ENCODE data around the gene FLNA. TPM values are rescaled to one million over a fixed set of nuclear protein-coding genes. Genes with fewer than 3 reads are reported as not detected.

FLNA gene
- total and polyA plus RNA-seq, 2 experiments from 2014 or later: 396 to 468 TPM

DNA sequence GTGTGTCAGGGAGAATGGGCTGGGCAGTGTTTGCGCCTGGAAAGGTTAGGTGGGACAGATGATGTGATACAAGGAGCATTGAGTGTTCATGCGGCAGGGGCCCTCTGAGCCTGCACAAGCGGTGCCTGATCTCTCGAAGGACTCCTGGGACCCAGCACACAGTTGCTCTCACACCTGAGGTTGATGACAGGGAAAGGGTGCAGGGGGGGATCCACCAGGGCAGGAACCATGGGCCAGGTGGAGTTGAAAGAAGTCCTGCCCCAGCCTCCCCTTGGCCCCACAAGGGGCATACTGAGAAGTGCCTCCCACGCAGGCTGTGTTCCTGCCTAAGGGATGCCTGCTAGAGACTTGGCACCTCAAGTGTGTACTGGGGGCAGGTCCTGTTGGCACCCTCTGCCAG is 45.8 kb downstream of the FLNA start:
- DNase-seq (ENCODE audit: low spot score): no peak
- no peak overlapping the region for H3K4me3 ChIP-seq
- no peaks in the 10 kb centered on the region for H4K20me1 ChIP-seq (ENCODE audit: insufficient read depth, poor library complexity, severe bottlenecking)
- no peak overlapping the region for H3K27ac ChIP-seq
- H3K79me2 ChIP-seq: no peaks in the 10 kb centered on the region
- TF ChIP-seq EZH2 (IDR thresholded peaks at IDR 0.05; ENCODE audit: borderline replicate concordance): no peak
- TF ChIP-seq EZH2phosphoT487 (IDR thresholded peaks at IDR 0.05; ENCODE audit: low read depth, severe bottlenecking, unreplicated experiment): no peak
- TF ChIP-seq, protein P1, sequence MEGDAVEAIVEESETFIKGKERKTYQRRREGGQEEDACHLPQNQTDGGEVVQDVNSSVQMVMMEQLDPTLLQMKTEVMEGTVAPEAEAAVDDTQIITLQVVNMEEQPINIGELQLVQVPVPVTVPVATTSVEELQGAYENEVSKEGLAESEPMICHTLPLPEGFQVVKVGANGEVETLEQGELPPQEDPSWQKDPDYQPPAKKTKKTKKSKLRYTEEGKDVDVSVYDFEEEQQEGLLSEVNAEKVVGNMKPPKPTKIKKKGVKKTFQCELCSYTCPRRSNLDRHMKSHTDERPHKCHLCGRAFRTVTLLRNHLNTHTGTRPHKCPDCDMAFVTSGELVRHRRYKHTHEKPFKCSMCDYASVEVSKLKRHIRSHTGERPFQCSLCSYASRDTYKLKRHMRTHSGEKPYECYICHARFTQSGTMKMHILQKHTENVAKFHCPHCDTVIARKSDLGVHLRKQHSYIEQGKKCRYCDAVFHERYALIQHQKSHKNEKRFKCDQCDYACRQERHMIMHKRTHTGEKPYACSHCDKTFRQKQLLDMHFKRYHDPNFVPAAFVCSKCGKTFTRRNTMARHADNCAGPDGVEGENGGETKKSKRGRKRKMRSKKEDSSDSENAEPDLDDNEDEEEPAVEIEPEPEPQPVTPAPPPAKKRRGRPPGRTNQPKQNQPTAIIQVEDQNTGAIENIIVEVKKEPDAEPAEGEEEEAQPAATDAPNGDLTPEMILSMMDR (IDR thresholded peaks at IDR 0.05; ENCODE audit: poor library complexity): no peak
- no peaks in the 10 kb centered on the region for H3K27me3 ChIP-seq
- no peak overlapping the region for H2AFZ ChIP-seq
- no peaks in the 10 kb centered on the region for H3K9me2 ChIP-seq (replicated peaks; ENCODE audit: insufficient read depth)
- no peaks in the 10 kb centered on the region for H3K4me1 ChIP-seq (ENCODE audit: insufficient read depth)
- H3K36me3 ChIP-seq (replicated peaks; ENCODE audit: insufficient read depth, low read depth): no peaks in the 10 kb centered on the region
- 88% methylated on average over 5 of the region's 5 CpGs for WGBS (ENCODE audit: low lambda C conversion rate, missing lambda C conversion rate)
- no peaks in the 10 kb centered on the region for H3K9me3 ChIP-seq (ENCODE audit: low read depth)
- no peak overlapping the region for H3K4me2 ChIP-seq

DNA sequence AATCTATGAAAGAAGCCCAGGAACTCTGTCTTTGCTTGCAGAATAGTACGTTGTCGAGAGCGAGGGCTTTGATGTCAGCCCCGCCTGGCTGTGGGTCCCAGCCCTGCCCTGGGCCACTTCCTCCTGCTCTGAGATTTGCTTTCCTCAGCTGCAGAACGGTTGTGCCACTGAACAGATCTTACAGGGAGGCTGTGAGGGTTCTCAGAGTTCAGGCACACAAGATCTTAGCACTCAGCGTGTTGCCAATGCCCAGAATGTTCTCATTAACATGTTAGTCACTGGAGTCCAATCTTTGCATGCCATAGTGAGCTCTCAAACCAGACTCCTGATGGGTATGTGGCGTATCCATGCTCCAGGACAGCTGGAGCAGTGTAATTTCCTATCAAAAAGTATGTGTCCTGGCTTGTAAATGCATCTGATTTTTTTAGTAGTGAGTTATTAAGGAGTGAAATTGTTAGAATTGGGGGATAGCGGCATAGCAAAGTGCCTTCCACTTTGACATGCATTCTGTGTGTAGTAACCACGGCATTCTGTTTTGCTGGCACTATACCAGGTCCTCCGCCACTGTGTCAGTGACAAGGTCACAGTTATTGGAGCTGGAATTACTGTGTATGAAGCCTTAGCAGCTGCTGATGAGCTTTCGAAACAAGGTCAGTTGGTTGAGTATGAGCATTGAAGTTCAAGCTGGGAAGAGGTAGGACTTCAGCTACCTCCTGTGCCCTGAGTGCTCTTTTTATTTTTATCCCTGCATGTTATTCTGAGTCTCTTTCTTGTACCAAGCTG is 47.2 kb downstream of the FLNA start:
- DNase-seq (ENCODE audit: low spot score): no peak
- H3K4me1 ChIP-seq (ENCODE audit: insufficient read depth): no peaks in the 10 kb centered on the region
- no peaks in the 10 kb centered on the region for H3K9me2 ChIP-seq (replicated peaks; ENCODE audit: insufficient read depth)
- H3K27ac ChIP-seq: no peak overlapping the region
- no peak overlapping the region for H2AFZ ChIP-seq
- no peaks in the 10 kb centered on the region for H3K27me3 ChIP-seq
- TF ChIP-seq, protein P1 (IDR thresholded peaks at IDR 0.05; ENCODE audit: poor library complexity): no peak
- no peak for TF ChIP-seq EZH2 (IDR thresholded peaks at IDR 0.05; ENCODE audit: borderline replicate concordance)
- TF ChIP-seq EZH2phosphoT487 (IDR thresholded peaks at IDR 0.05; ENCODE audit: low read depth, severe bottlenecking, unreplicated experiment): no peak
- H3K9me3 ChIP-seq (ENCODE audit: low read depth): no peaks in the 10 kb centered on the region
- WGBS (ENCODE audit: low lambda C conversion rate, missing lambda C conversion rate): 70% methylated on average over 11 of the region's 11 CpGs
- no peaks in the 10 kb centered on the region for H3K79me2 ChIP-seq
- no peaks in the 10 kb centered on the region for H4K20me1 ChIP-seq (ENCODE audit: insufficient read depth, poor library complexity, severe bottlenecking)
- no peak overlapping the region for H3K4me3 ChIP-seq
- H3K4me2 ChIP-seq: no peak overlapping the region
- H3K36me3 ChIP-seq (replicated peaks; ENCODE audit: insufficient read depth, low read depth): no peaks in the 10 kb centered on the region

DNA sequence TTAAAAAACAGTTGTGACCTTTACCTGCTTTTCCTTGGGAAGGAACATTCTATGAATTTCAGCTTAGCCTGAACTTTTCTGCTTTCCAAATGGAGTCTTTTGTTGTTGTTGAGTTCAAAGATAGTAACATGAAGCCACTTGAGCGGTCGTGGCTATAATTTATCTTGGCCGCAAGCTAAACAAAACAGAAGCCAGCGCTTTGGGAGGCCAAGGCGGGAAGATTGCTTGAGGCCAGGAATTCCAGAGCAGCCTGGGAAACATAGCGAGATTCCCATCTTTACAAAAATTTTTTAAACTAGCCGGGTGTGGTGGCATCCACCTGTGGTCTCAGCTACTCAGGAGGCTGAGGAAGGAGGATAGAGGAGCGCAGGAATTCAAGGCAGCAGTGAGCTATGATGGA is 48.9 kb downstream of the FLNA start:
- H3K4me1 ChIP-seq (ENCODE audit: insufficient read depth): no peaks in the 10 kb centered on the region
- H3K27ac ChIP-seq: no peak overlapping the region
- H3K79me2 ChIP-seq: no peaks in the 10 kb centered on the region
- no peaks in the 10 kb centered on the region for H3K9me3 ChIP-seq (ENCODE audit: low read depth)
- TF ChIP-seq, protein P1 (IDR thresholded peaks at IDR 0.05; ENCODE audit: poor library complexity): no peak
- TF ChIP-seq EZH2 (IDR thresholded peaks at IDR 0.05; ENCODE audit: borderline replicate concordance): no peak
- H3K9me2 ChIP-seq (replicated peaks; ENCODE audit: insufficient read depth): no peaks in the 10 kb centered on the region
- no peak overlapping the region for H3K4me2 ChIP-seq
- no peak overlapping the region for H3K4me3 ChIP-seq
- no peak for DNase-seq (ENCODE audit: low spot score)
- no peaks in the 10 kb centered on the region for H4K20me1 ChIP-seq (ENCODE audit: insufficient read depth, poor library complexity, severe bottlenecking)
- H3K36me3 ChIP-seq (replicated peaks; ENCODE audit: insufficient read depth, low read depth): no peaks in the 10 kb centered on the region
- no peak overlapping the region for H2AFZ ChIP-seq
- WGBS (ENCODE audit: low lambda C conversion rate, missing lambda C conversion rate): 55% methylated on average over 8 of the region's 8 CpGs
- H3K27me3 ChIP-seq: no peaks in the 10 kb centered on the region

Measured in hepatocyte (in vitro differentiated cells).